ENCODE results near the gene C16orf89. TPM values are rescaled to one million over a fixed set of nuclear protein-coding genes. Genes with fewer than 3 reads are reported as not detected.
"Not testable (repeated sequence)": the region's sequence is repeated elsewhere in the genome, so short reads cannot be mapped to it uniquely, and the experiment has no call there.

Gene C16orf89
- total RNA-seq, 1 donor from 2014 or later: not detected

DNA sequence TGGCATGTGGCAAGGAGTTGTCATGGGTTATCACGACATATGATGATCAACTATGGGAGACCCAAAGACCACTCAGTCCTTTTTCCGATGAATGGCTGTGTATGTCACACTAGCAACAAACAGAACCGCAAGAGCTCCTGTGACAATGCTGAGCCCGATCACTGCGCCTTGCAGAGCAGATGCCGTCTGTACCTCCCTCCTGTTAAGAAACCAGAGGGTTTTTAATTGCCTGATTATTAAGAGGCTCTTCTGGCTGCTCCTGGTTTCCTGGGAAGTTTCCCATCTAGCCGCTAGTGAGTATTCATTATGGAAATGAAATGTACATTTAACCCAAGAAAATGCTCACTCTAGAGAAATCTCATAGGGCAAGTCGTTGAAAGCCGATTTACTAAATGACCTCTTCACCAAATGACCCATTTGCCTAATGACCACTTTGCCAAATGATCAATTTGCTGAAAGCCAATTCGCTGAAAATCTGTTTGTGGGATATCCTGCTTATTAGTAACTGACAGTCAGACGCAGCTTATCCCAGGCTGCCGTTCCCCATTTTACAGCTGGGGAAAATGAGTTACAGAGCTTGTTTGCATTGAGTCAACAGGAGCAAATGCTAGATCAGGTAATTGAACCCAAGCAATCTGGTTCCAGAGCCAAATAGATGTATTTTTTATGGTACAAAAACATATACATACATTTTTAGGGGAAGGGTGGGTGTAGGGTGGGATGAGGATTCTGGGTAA, 37.7 kb upstream of the C16orf89 start:
- H3K4me1 Mint-ChIP-seq (ENCODE audit: low read depth, unreplicated experiment); DNase-seq (ENCODE audit: low read depth); FAIRE-seq: not testable (repeated sequence)

DNA sequence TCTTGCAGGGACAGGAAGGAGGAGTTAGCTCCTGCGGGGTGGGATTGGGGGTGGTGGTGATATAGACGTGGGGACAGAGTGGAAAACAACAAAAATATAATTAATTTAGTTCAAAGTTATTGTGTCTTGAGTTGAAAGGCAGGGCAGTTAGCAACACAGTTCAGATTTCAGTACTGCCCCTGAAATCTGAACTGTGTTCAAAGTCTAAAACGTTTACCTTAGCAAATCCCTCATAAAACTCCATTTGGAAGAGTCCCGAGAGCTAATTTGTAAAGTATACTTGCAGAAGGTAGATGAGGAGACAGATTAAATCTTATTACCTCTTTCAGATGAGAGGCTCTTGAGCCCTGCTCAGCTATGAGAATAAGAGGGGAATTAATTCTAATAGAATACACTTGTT, 33.4 kb upstream of the C16orf89 start:
- H3K4me2 ChIP-seq (ENCODE audit: low read length); H3K36me3 Mint-ChIP-seq (ENCODE audit: low read depth, unreplicated experiment): not testable (repeated sequence)

More for the DNA sequence above, 37.7 kb upstream of the C16orf89 start:
- not testable (repeated sequence) for H3K4me3 ChIP-seq (ENCODE audit: insufficient read depth, low read depth, low read length); H3K36me3 ChIP-seq (ENCODE audit: insufficient read depth, low read length); H3K27ac ChIP-seq (ENCODE audit: low read depth, low read length); H3K4me2 ChIP-seq (ENCODE audit: low read length); H3K9ac ChIP-seq (ENCODE audit: low read length); H3K9me3 ChIP-seq (ENCODE audit: insufficient read depth, low read depth, low read length); H2AFZ ChIP-seq (ENCODE audit: low read depth, low read length); H4K20me1 ChIP-seq (ENCODE audit: insufficient read depth, low read length); H3K79me2 ChIP-seq (ENCODE audit: insufficient read depth, low read length); H3K36me3 Mint-ChIP-seq (ENCODE audit: low read depth, unreplicated experiment); H3K4me3 Mint-ChIP-seq (ENCODE audit: unreplicated experiment); H3K27ac Mint-ChIP-seq (ENCODE audit: unreplicated experiment); H3K9me3 Mint-ChIP-seq (ENCODE audit: unreplicated experiment); H3K27me3 ChIP-seq (ENCODE audit: insufficient read depth, low read length); H3K27me3 Mint-ChIP-seq (ENCODE audit: low read depth, unreplicated experiment); H3K4me1 ChIP-seq (ENCODE audit: insufficient read depth, low read length)

DNA sequence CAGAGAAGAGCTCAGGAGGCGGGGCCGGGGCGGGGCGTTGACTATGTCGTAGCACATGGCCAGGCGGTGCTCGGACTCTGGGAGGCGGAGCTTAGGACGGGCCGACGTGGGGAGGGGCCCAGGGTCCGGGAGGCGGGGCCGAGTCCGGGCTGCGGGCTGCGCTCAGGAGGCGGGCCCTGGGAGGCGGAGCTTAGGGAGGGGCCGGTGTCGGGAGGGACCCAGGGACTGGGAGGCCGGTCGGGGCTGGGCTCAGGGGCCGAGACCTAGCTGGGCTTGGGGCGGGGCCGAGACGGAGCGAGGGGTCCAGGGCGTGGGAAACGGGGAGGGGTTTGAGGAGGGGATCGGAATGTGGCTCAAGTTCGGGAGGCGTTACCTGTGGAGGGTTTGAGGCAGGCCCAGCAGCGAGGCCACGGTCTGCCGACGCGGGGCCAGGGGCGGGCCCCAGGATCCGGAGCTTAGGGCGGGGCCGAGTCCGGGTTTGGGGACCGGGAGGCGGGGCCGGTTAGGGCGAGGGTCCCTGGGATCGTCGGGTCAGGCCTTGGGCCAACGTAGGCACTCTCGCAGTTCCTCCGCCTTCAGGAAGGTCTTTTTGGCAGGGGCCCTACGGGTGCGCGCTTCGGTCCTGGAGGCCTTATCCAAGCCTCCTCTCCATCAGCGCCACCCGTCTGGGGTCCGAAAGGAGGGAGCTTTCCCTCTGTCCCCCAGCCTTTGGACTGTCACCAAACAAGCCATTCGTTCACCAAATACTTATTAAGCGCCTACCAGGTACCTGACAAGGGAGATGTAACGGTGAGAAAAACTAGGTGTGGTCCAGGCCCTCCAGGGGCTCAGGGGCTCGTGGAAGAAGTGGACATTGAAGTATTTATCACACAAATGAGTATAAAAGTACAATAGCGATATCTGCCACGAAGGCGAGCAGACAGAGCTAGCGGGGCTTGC, 32.7 kb upstream of the C16orf89 start:
- peak overlapping the region; percentile 82 for H2AFZ ChIP-seq (ENCODE audit: low read depth, low read length)
- not testable (repeated sequence) for H3K9me3 Mint-ChIP-seq (ENCODE audit: unreplicated experiment); H3K4me1 ChIP-seq (ENCODE audit: insufficient read depth, low read length); H3K27me3 ChIP-seq (ENCODE audit: insufficient read depth, low read length); H3K36me3 Mint-ChIP-seq (ENCODE audit: low read depth, unreplicated experiment); H3K79me2 ChIP-seq (ENCODE audit: insufficient read depth, low read length); H3K27ac ChIP-seq (ENCODE audit: low read depth, low read length); FAIRE-seq; H3K36me3 ChIP-seq (ENCODE audit: insufficient read depth, low read length); H3K4me1 Mint-ChIP-seq (ENCODE audit: low read depth, unreplicated experiment); H4K20me1 ChIP-seq (ENCODE audit: insufficient read depth, low read length); H3K9me3 ChIP-seq (ENCODE audit: insufficient read depth, low read depth, low read length); H3K27me3 Mint-ChIP-seq (ENCODE audit: low read depth, unreplicated experiment)
- peak overlapping the region; percentile 69 for H3K9ac ChIP-seq (ENCODE audit: low read length)
- DNase-seq (ENCODE audit: low read depth): peak; percentile 42
- peak overlapping the region; percentile 61 for H3K4me3 ChIP-seq (ENCODE audit: insufficient read depth, low read depth, low read length)
- H3K4me3 Mint-ChIP-seq (ENCODE audit: unreplicated experiment): peak overlapping the region; percentile 80
- H3K4me2 ChIP-seq (ENCODE audit: low read length): peak overlapping the region; percentile 85
- peak overlapping the region; percentile 12 for H3K27ac Mint-ChIP-seq (ENCODE audit: unreplicated experiment)

More for the DNA sequence above, 33.4 kb upstream of the C16orf89 start:
- H3K27ac ChIP-seq (ENCODE audit: low read depth, low read length); H3K27ac Mint-ChIP-seq (ENCODE audit: unreplicated experiment); H3K4me1 Mint-ChIP-seq (ENCODE audit: low read depth, unreplicated experiment); H3K4me3 ChIP-seq (ENCODE audit: insufficient read depth, low read depth, low read length); H3K4me1 ChIP-seq (ENCODE audit: insufficient read depth, low read length); DNase-seq (ENCODE audit: low read depth); H3K9ac ChIP-seq (ENCODE audit: low read length); H3K27me3 ChIP-seq (ENCODE audit: insufficient read depth, low read length); H3K9me3 ChIP-seq (ENCODE audit: insufficient read depth, low read depth, low read length); H3K79me2 ChIP-seq (ENCODE audit: insufficient read depth, low read length); H3K36me3 ChIP-seq (ENCODE audit: insufficient read depth, low read length); FAIRE-seq; H2AFZ ChIP-seq (ENCODE audit: low read depth, low read length); H4K20me1 ChIP-seq (ENCODE audit: insufficient read depth, low read length); H3K9me3 Mint-ChIP-seq (ENCODE audit: unreplicated experiment); H3K27me3 Mint-ChIP-seq (ENCODE audit: low read depth, unreplicated experiment): not testable (repeated sequence)
- peak overlapping the region; percentile 80 for H3K4me3 Mint-ChIP-seq (ENCODE audit: unreplicated experiment)

DNA sequence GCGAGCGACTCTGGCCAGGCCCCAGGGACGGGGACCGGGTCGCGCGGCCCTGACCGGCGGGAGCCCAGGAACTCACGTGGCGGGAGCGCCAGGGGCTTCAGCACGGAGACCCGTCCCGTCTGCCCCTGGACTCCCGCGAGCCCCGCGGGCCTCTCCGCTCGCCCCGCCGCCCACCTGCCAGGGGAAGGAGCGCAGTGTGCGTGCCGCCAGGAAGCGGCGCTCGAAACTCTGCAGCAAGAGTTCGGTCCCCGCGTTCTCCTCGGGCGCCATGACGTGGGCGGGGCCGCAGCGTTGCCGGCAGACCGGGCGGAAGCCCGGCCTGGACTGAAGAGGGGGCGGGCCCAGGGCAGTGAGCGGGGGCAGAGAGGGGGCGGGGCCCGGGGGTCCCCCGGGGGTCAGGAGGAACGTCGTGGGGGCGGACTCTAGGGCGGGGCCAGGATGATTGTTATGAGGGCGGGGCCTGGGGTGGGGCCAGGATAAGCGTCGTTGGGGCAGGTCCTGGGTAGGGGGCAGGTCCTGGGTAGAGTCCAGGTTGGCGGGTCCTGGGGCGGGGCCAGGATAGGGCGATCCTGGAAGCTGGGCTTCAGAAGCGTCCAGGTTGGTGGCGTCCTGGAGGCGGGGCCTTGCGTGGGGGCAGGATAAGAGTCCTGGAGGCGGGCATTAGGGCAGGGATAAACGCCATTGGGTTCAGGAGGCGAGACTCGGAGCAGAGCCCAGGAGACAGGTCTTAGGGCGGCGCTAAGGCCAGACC, 31.9 kb upstream of the C16orf89 start, which contains the start of gene EEF2KMT:
Gene EEF2KMT (minus strand): TSS at position 326 of the 751 bp plus-strand sequence. CDS start 56 bp downstream, at position 270.
- peak within 1 kb of the TSS; percentile 47 for H3K27ac Mint-ChIP-seq (ENCODE audit: unreplicated experiment)
- H3K27ac ChIP-seq (ENCODE audit: low read depth, low read length): peak within 1 kb of the TSS; percentile 42
- peak within 1 kb of the TSS; percentile 67 for H3K4me3 ChIP-seq (ENCODE audit: insufficient read depth, low read depth, low read length)
- H3K27me3 Mint-ChIP-seq (ENCODE audit: low read depth, unreplicated experiment); H3K36me3 ChIP-seq (ENCODE audit: insufficient read depth, low read length); H3K79me2 ChIP-seq (ENCODE audit: insufficient read depth, low read length); H3K36me3 Mint-ChIP-seq (ENCODE audit: low read depth, unreplicated experiment); H3K9me3 Mint-ChIP-seq (ENCODE audit: unreplicated experiment); H3K4me1 ChIP-seq (ENCODE audit: insufficient read depth, low read length); H3K4me1 Mint-ChIP-seq (ENCODE audit: low read depth, unreplicated experiment); H4K20me1 ChIP-seq (ENCODE audit: insufficient read depth, low read length); FAIRE-seq; H3K27me3 ChIP-seq (ENCODE audit: insufficient read depth, low read length); H3K9me3 ChIP-seq (ENCODE audit: insufficient read depth, low read depth, low read length): not testable (repeated sequence)
- H2AFZ ChIP-seq (ENCODE audit: low read depth, low read length): peak within 1 kb of the TSS; percentile 82
- H3K4me3 Mint-ChIP-seq (ENCODE audit: unreplicated experiment): peak within 1 kb of the TSS; percentile 86
- H3K4me2 ChIP-seq (ENCODE audit: low read length): peak within 1 kb of the TSS; percentile 91
- H3K9ac ChIP-seq (ENCODE audit: low read length): peak within 1 kb of the TSS; percentile 86
- peak; percentile 95 for DNase-seq (ENCODE audit: low read depth)

DNA sequence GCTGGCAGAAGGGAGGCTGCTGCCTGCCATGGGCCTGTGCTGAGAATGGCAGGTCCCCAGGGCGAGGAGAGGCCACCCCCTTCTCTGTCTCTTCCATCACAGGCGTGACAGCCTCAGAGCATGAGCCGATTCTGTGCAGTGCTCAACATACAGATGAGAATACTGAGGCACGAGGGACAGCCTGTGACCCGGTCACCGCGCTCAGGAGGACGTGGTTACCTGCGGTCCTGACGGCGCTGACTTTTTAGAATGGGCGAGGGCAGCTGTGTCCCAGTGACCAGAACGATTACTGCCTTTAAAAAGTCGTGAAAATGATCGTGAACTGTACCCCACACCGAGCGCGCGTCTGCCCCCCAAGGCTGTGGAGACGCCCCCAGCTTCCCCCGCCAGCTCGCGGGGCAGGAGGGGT, 31.3 kb upstream of the C16orf89 start:
- not testable (repeated sequence) for H3K27me3 Mint-ChIP-seq (ENCODE audit: low read depth, unreplicated experiment); H3K4me1 Mint-ChIP-seq (ENCODE audit: low read depth, unreplicated experiment); H3K4me1 ChIP-seq (ENCODE audit: insufficient read depth, low read length); H3K36me3 ChIP-seq (ENCODE audit: insufficient read depth, low read length); H3K27me3 ChIP-seq (ENCODE audit: insufficient read depth, low read length); H3K9me3 Mint-ChIP-seq (ENCODE audit: unreplicated experiment); H3K79me2 ChIP-seq (ENCODE audit: insufficient read depth, low read length); DNase-seq (ENCODE audit: low read depth); H3K36me3 Mint-ChIP-seq (ENCODE audit: low read depth, unreplicated experiment); H3K27ac ChIP-seq (ENCODE audit: low read depth, low read length); FAIRE-seq; H3K9me3 ChIP-seq (ENCODE audit: insufficient read depth, low read depth, low read length); H4K20me1 ChIP-seq (ENCODE audit: insufficient read depth, low read length)
- Histone ChIP-seq H3K4me3 (ENCODE audit: insufficient read depth, low read depth, low read length) (peak overlapping the region; percentile 67), H3K4me2 (ENCODE audit: low read length) (peak overlapping the region; percentile 91), H3K9ac (ENCODE audit: low read length) (peak overlapping the region; percentile 86), H2AFZ (ENCODE audit: low read depth, low read length) (peak overlapping the region; percentile 73)
- H3K4me3 Mint-ChIP-seq (ENCODE audit: unreplicated experiment): peak overlapping the region; percentile 86
- H3K27ac Mint-ChIP-seq (ENCODE audit: unreplicated experiment): peak overlapping the region; percentile 41
